Activated naive CD8-positive, alpha-beta T cell treated with anti-CD3 and anti-CD28 coated beads, Interleukin-2, amount 50 U/mL, for 16 hours (primary cell): ENCODE measurements around the gene CYP4F11.
"Not testable (repeated sequence)": the region's sequence is repeated elsewhere in the genome, so short reads cannot be mapped to it uniquely, and the experiment has no call there.

Experiments used
- DNase-seq: peaks from one replicate; pipeline ENCODE4 v3.0.0-alpha.2; 2020; ENCODE audit warnings: low read depth, low spot score

Gene CYP4F11

GRCh38 chr19:15922021-15922420 is 12.3 kb downstream of the CYP4F11 start:
- DNase-seq = no peak

GRCh38 chr19:15919243-15919642 is 15.1 kb downstream of the CYP4F11 start:
- no peak for DNase-seq

- DNase-seq = no peak
Observed at GRCh38 chr19:15915109-15915508, 19.2 kb downstream of the CYP4F11 start.

- DNase-seq = no peak
Observed at GRCh38 chr19:15913830-15914229, 20.5 kb downstream of the CYP4F11 start.

- DNase-seq = no peak
Observed at GRCh38 chr19:15913384-15913783, 20.9 kb downstream of the CYP4F11 start.

GRCh38 chr19:15911599-15912235 is 22.6 kb downstream of the CYP4F11 start:
- DNase-seq = no peak

GRCh38 chr19:15905026-15905425 is 29.3 kb downstream of the CYP4F11 start:
- DNase-seq = no peak

- DNase-seq = not testable (repeated sequence)
Observed at GRCh38 chr19:15902898-15903297, 31.4 kb downstream of the CYP4F11 start.

- DNase-seq = no peak
Observed at GRCh38 chr19:15902254-15902653, 32.1 kb downstream of the CYP4F11 start.

GRCh38 chr19:15900504-15900903 is 33.8 kb downstream of the CYP4F11 start:
- DNase-seq = no peak

- DNase-seq = not testable (repeated sequence)
Observed at GRCh38 chr19:15900032-15900431, 34.3 kb downstream of the CYP4F11 start.

- not testable (repeated sequence) for DNase-seq
Observed at GRCh38 chr19:15899561-15899960, 34.8 kb downstream of the CYP4F11 start.

GRCh38 chr19:15897738-15898276 is 36.5 kb downstream of the CYP4F11 start, which contains the start of gene CYP4F2:
Gene CYP4F2, minus strand, starts transcription at chr19:15898074. Its CDS starts 463 bp downstream, at chr19:15897611.
- DNase-seq = no peak

- no peak for DNase-seq
Observed at GRCh38 chr19:15897026-15897737, 37.1 kb downstream of the CYP4F11 start.

GRCh38 chr19:15895876-15896430 is 38.4 kb downstream of the CYP4F11 start:
- DNase-seq = no peak

GRCh38 chr19:15894359-15894758 is 40.0 kb downstream of the CYP4F11 start:
- no peak for DNase-seq

- DNase-seq = no peak
Observed at GRCh38 chr19:15893477-15893876, 40.9 kb downstream of the CYP4F11 start.

- DNase-seq = no peak
Observed at GRCh38 chr19:15892012-15892411, 42.3 kb downstream of the CYP4F11 start.

- DNase-seq = no peak
Observed at GRCh38 chr19:15891434-15891833, 42.9 kb downstream of the CYP4F11 start.

GRCh38 chr19:15889339-15889738 is 45.0 kb downstream of the CYP4F11 start:
- DNase-seq = not testable (repeated sequence)

GRCh38 chr19:15885919-15886318 is 48.4 kb downstream of the CYP4F11 start:
- DNase-seq = no peak

- no peak for DNase-seq
Observed at GRCh38 chr19:15885167-15885566, 49.2 kb downstream of the CYP4F11 start.

GRCh38 chr19:15883329-15883728 is 51.0 kb downstream of the CYP4F11 start:
- DNase-seq = not testable (repeated sequence)
